HepG2 (cell line): ENCODE measurements around the gene NMBR. TPM values are rescaled to one million over a fixed set of nuclear protein-coding genes. Genes with fewer than 3 reads are reported as not detected.

Experiments
- ATAC-seq: fragments of 200-7000 bp; cut with Tn5 transposase; 3 replicates; pipeline ENCODE4 v1.9.1; 2020; ENCODE audit warnings: mild to moderate bottlenecking, moderate library complexity
- BruUV-seq: library from RNA; stranded (reverse); fragments of 400-500 nt; replicated peaks from 2 replicates; lab custom pipeline; 2021; lab: Mats Ljungman, UMichigan
- CTCF ChIA-PET: fragments of 300-600 bp; formaldehyde crosslinking; extraction: SDS; loops from one replicate; lab custom pipeline; 2021; ENCODE audit warnings: low total read pairs, inconsistent platforms, low intra/inter-chr PET ratio; lab: Yijun Ruan, JAX
- POLR2A ChIA-PET: fragments of 350-600 bp; sonication (Branson Sonifier 250); formaldehyde crosslinking; loops from one replicate; lab custom pipeline; 2020; ENCODE audit warnings: antibody characterized with exemption, inconsistent platforms; lab: Yijun Ruan, JAX
- DNase-seq: peaks from one replicate; pipeline ENCODE4 v3.0.0-alpha.2; 2015; ENCODE audit warnings: low spot score
- FAIRE-seq: peaks from 3 replicates; lab custom pipeline; 2011; peaks lifted over from hg19 to GRCh38; lab: Jason Lieb, UNC
- H2AFZ ChIP-seq: one replicate; pipeline ENCODE4 v1.6.1; 2011; ENCODE audit warnings: low read length, inconsistent platforms
- H3K27ac ChIP-seq: fragments of 300-600 bp; 3 replicates; pipeline ENCODE4 v1.8.0; 2011; ENCODE audit warnings: mixed run types, mild to moderate bottlenecking, mixed read lengths, low read length, inconsistent platforms; ENCODE audit not compliant: insufficient read depth; ENCODE audit errors: extremely low read length
- H3K27me3 ChIP-seq, 2 experiments: fragments of 200-600 bp in 1 of 2; 2 replicates in 1 of 2; 3 replicates in 1 of 2; pipeline versions ENCODE4 v1.6.0 to v1.8.0; 2011; ENCODE audit warnings: low read length in 2 of 2, mild to moderate bottlenecking in 2 of 2, moderate library complexity in 2 of 2, inconsistent platforms in 1 of 2; ENCODE audit not compliant: insufficient read depth in 2 of 2, control insufficient read depth in 1 of 2
- H3K36me3 ChIP-seq, 2 experiments: fragments of 200-600 bp in 1 of 2; replicated peaks in 1 of 2; 2 replicates in 1 of 2; 3 replicates in 1 of 2; pipeline versions ENCODE4 v1.5.1 to v1.8.0; 2011; ENCODE audit warnings: low read length in 2 of 2, inconsistent platforms in 1 of 2; ENCODE audit not compliant: insufficient read depth in 2 of 2, control insufficient read depth in 1 of 2
- H3K4me1 ChIP-seq: 2 replicates; pipeline ENCODE4 v1.5.1; 2012; ENCODE audit warnings: low read length, inconsistent platforms; ENCODE audit not compliant: insufficient read depth
- H3K4me2 ChIP-seq: 2 replicates; pipeline ENCODE4 v1.6.0; 2011; ENCODE audit warnings: low read depth, low read length, inconsistent platforms
- H3K4me3 ChIP-seq, 3 experiments: fragments of 200-600 bp in 1 of 3; sonication (generic), shearing (Covaris generic) in 1 of 3; replicated peaks in 1 of 3; 2 replicates each; pipeline ENCODE4 v1.5.1; 2011 to 2016; ENCODE audit warnings: low read length in 3 of 3, inconsistent platforms in 2 of 3, low read depth in 2 of 3, mild to moderate bottlenecking in 2 of 3, control low read depth in 1 of 3, mixed read lengths in 1 of 3; ENCODE audit not compliant: insufficient read depth in 1 of 3
- H3K79me2 ChIP-seq: one replicate; pipeline ENCODE4 v1.6.1; 2011; ENCODE audit warnings: low read length, inconsistent platforms; ENCODE audit not compliant: insufficient read depth
- H3K9ac ChIP-seq: 2 replicates; pipeline ENCODE4 v1.6.0; 2011; ENCODE audit warnings: mild to moderate bottlenecking, low read depth, low read length, inconsistent platforms; ENCODE audit not compliant: insufficient read depth
- H3K9me3 ChIP-seq: 2 replicates; pipeline ENCODE4 v1.5.1; 2012; ENCODE audit warnings: mild to moderate bottlenecking, low read length
- H4K20me1 ChIP-seq: 2 replicates; pipeline ENCODE4 v1.6.0; 2011; ENCODE audit warnings: inconsistent platforms, mild to moderate bottlenecking, low read length, moderate library complexity; ENCODE audit not compliant: insufficient read depth
- CCDC6 ChIP-seq: sonication (generic); formaldehyde crosslinking; IDR thresholded peaks from 2 replicates; pipeline ENCODE4 v1.8.1; 2022; ENCODE audit warnings: mild to moderate bottlenecking, missing genetic modification reagents, moderate library complexity
- GABPB1 ChIP-seq: IDR thresholded peaks from 2 replicates; pipeline ENCODE4 v1.6.1; 2016; ENCODE audit warnings: mild to moderate bottlenecking, missing genetic modification reagents, moderate library complexity, missing compliant biosample characterization
- GMEB1 ChIP-seq: sonication (generic); formaldehyde crosslinking; IDR thresholded peaks from 2 replicates; pipeline ENCODE4 v1.5.1; 2020; ENCODE audit warnings: missing genetic modification reagents, mild to moderate bottlenecking, borderline replicate concordance
- HNRNPUL1 ChIP-seq: fragments of 200-400 bp; formaldehyde crosslinking; IDR thresholded peaks from 2 replicates; pipeline ENCODE4 v1.6.1; 2017; ENCODE audit warnings: low read depth, mild to moderate bottlenecking, low read length, moderate library complexity
- HOXA3 ChIP-seq: sonication (generic); formaldehyde crosslinking; IDR thresholded peaks from 2 replicates; pipeline ENCODE4 v1.5.0; 2020; ENCODE audit warnings: missing genetic modification reagents
- PBX2 ChIP-seq: IDR thresholded peaks from 2 replicates; pipeline ENCODE4 v1.6.1; 2016; ENCODE audit warnings: control low read depth
- RXRB ChIP-seq: IDR thresholded peaks from 2 replicates; pipeline ENCODE4 v1.6.1; 2016; ENCODE audit warnings: borderline replicate concordance, missing genetic modification reagents, missing compliant biosample characterization
- SAFB2 ChIP-seq: sonication (generic); formaldehyde crosslinking; IDR thresholded peaks from 2 replicates; pipeline ENCODE4 v1.5.1; 2020; ENCODE audit warnings: missing genetic modification reagents, low read depth, mild to moderate bottlenecking, borderline replicate concordance
- TBX2 ChIP-seq: sonication (generic); formaldehyde crosslinking; IDR thresholded peaks from 2 replicates; pipeline ENCODE4 v1.5.0; 2020; ENCODE audit warnings: missing genetic modification reagents, mild to moderate bottlenecking, borderline replicate concordance
- TEAD3 ChIP-seq: optimal IDR thresholded peaks from 2 replicates; pipeline ENCODE3; 2016; ENCODE audit warnings: borderline replicate concordance
- XBP1 ChIP-seq: sonication (generic); formaldehyde crosslinking; IDR thresholded peaks from 2 replicates; pipeline ENCODE4 v1.5.0; 2020; ENCODE audit warnings: missing genetic modification reagents
- ZNF253 ChIP-seq: sonication (generic); formaldehyde crosslinking; IDR thresholded peaks from 2 replicates; pipeline ENCODE4 v1.8.0; 2022; ENCODE audit warnings: mild to moderate bottlenecking, missing genetic modification reagents, borderline replicate concordance
- ZNF550 ChIP-seq: sonication (generic); formaldehyde crosslinking; IDR thresholded peaks from 2 replicates; pipeline ENCODE4 v1.4.0; 2020; ENCODE audit warnings: mild to moderate bottlenecking, missing genetic modification reagents, borderline replicate concordance
- ZNF678 ChIP-seq: sonication (generic); formaldehyde crosslinking; IDR thresholded peaks from 2 replicates; pipeline ENCODE4 v1.4.0; 2020; ENCODE audit warnings: mild to moderate bottlenecking, missing genetic modification reagents
- ZNF687 ChIP-seq: sonication (generic); formaldehyde crosslinking; IDR thresholded peaks from 2 replicates; pipeline ENCODE4 v1.5.1; 2020; ENCODE audit warnings: mild to moderate bottlenecking, missing genetic modification reagents, moderate library complexity
- ZNF720 ChIP-seq: sonication (generic); formaldehyde crosslinking; IDR thresholded peaks from 2 replicates; pipeline ENCODE4 v1.4.0; 2020; ENCODE audit warnings: missing genetic modification reagents
- WGBS: methylation state at CpG from one replicate; pipeline ENCODE4 v1.1.6; 2017; ENCODE audit warnings: low lambda C conversion rate; 5-methylcytosine and 5-hydroxymethylcytosine counted together
- in situ Hi-C: cut with HindIII; loops from 2 replicates; pipeline ENCODE4 v1.10.0; 2017; ENCODE audit warnings: low pct_unique_long_range_greater_than_20kb; ENCODE audit not compliant: extremely low pct_ligation_motif_present
- intact Hi-C: fragments of 100-400 bp; cut with micrococcal nuclease; formaldehyde crosslinking; loops from one replicate; pipeline ENCODE4 v1.10.0; 2022; ENCODE audit not compliant: unreplicated experiment
- polyA plus RNA-seq, 8 experiments: library from polyadenylated mRNA; depleted of rRNA in 3 of 8; stranded (reverse) in 7 of 8; unstranded in 1 of 8; fragments of >200 nt; fragmentation: Illumina TruSeq in 4 of 8; extraction: Trizol in 4 of 8; gene quantifications; 2 replicates each; pipeline versions ENCODE4 v1.2.1 to v1.2.3, GENCODE V29; 2011 to 2016; ENCODE audit warnings: low read depth in 4 of 8, missing spikeins in 1 of 8, mixed read lengths in 1 of 8; ENCODE audit not compliant: insufficient read depth in 1 of 8
- total RNA-seq, 5 experiments: library from RNA; depleted of rRNA; stranded (reverse); fragments of >200 nt; fragmentation: Illumina TruSeq; extraction: Trizol; gene quantifications; 2 replicates each; pipeline ENCODE4 v1.2.3, GENCODE V29; 2016; ENCODE audit warnings: low read depth in 1 of 5

Gene NMBR
- total and polyA plus RNA-seq, 2 of the 13 experiments (the other 11 are each of a cell fraction or from before 2014, with no cell fraction given), result not detected

GRCh38 chr6:142047934-142048592 is 98.9 kb downstream of the NMBR start:
- DNase-seq, result no peak
- H2AFZ ChIP-seq, result no peak overlapping the region
- no peak overlapping the region for H3K4me3 ChIP-seq
- H4K20me1 ChIP-seq, result no peaks in the 10 kb centered on the region
- H3K9ac ChIP-seq, result no peak overlapping the region
- 29% methylated on average over 12 of the region's 12 CpGs for WGBS
- CTCF ChIA-PET, result no interaction called here
- intact Hi-C loops, result no loop called here
- ATAC-seq, result no peak
- POLR2A ChIA-PET, result no interaction called here
- BruUV-seq, result no TSS peak
- in situ Hi-C loops, result no loop called here
- no peaks in the 10 kb centered on the region for H3K9me3 ChIP-seq
- H3K4me2 ChIP-seq, result no peak overlapping the region
- no peaks in the 10 kb centered on the region; a peak in 1 of 5 replicates for H3K27me3 ChIP-seq
- H3K27ac ChIP-seq, result no peak overlapping the region
- FAIRE-seq, result no peak
- H3K4me1 ChIP-seq, result no peaks in the 10 kb centered on the region
- no peaks in the 10 kb centered on the region for H3K79me2 ChIP-seq
- H3K36me3 ChIP-seq, result no peaks in the 10 kb centered on the region
- TF ChIP-seq HNRNPUL1, result no peak
- TF ChIP-seq XBP1 (CRISPR knock-in tag), result no peak
- no peak for TF ChIP-seq CCDC6 (CRISPR knock-in tag)
- no peak for TF ChIP-seq ZNF720 (CRISPR knock-in tag)
- TF ChIP-seq ZNF687 (CRISPR knock-in tag), result no peak
- TF ChIP-seq PBX2 (CRISPR knock-in tag), result no peak
- TF ChIP-seq ZNF678 (CRISPR knock-in tag), result no peak
- no peak for TF ChIP-seq ZNF253 (CRISPR knock-in tag)
- TF ChIP-seq ZNF550 (CRISPR knock-in tag), result no peak
- TF ChIP-seq TBX2 (CRISPR knock-in tag), result no peak
- no peak for TF ChIP-seq GABPB1 (CRISPR knock-in tag)
- no peak for TF ChIP-seq GMEB1
- TF ChIP-seq HOXA3 (CRISPR knock-in tag), result no peak
- TF ChIP-seq SAFB2 (CRISPR knock-in tag), result no peak
- no peak for TF ChIP-seq TEAD3 (CRISPR knock-in tag)
- no peak for TF ChIP-seq RXRB (CRISPR knock-in tag)
